Activated CD4-positive, alpha-beta T cell treated with anti-CD3 and anti-CD28 coated beads for 36 hours (primary cell): ENCODE measurements around the gene IFNA4. TPM values are rescaled to one million over a fixed set of nuclear protein-coding genes. Genes with fewer than 3 reads are reported as not detected.

Experiments
- ATAC-seq: fragments of 200-7000 bp; cut with Tn5 transposase; one replicate; pipeline ENCODE4 v1.10.0; 2021; ENCODE audit warnings: mild to moderate bottlenecking, moderate library complexity
- CTCF ChIA-PET: fragments of 350-600 bp; sonication (Branson Sonifier 250); formaldehyde crosslinking; loops from one replicate; lab custom pipeline; 2021; ENCODE audit warnings: antibody characterized with exemption; lab: Charles Lee
- POLR2A ChIA-PET: fragments of 350-600 bp; sonication (Branson Sonifier 250); formaldehyde crosslinking; loops from one replicate; lab custom pipeline; 2021; ENCODE audit warnings: antibody characterized with exemption, inconsistent platforms; lab: Charles Lee
- DNase-seq: peaks from one replicate; pipeline ENCODE4 v3.0.0-alpha.2; 2020
- H3K27ac Mint-ChIP-seq: one replicate; pipeline ENCODE4 v1.8.0; 2021; ENCODE audit warnings: mixed read lengths
- H3K27me3 Mint-ChIP-seq: one replicate; pipeline ENCODE4 v1.8.0; 2021; ENCODE audit warnings: mixed read lengths
- H3K36me3 Mint-ChIP-seq: one replicate; pipeline ENCODE4 v1.8.0; 2021; ENCODE audit warnings: low read depth, mixed read lengths
- H3K4me1 Mint-ChIP-seq: one replicate; pipeline ENCODE4 v1.8.0; 2021; ENCODE audit warnings: mixed read lengths
- H3K4me3 Mint-ChIP-seq: one replicate; pipeline ENCODE4 v1.8.0; 2021; ENCODE audit warnings: mild to moderate bottlenecking, moderate library complexity, mixed read lengths
- H3K9me3 Mint-ChIP-seq: one replicate; pipeline ENCODE4 v1.8.0; 2021; ENCODE audit warnings: low read depth, mixed read lengths
- intact Hi-C, 2 experiments: fragments of 100-400 bp; cut with DNase I in 1 of 2; cut with micrococcal nuclease in 1 of 2; formaldehyde crosslinking; loops; one replicate each; pipeline versions ENCODE4 v1.14.2 to v1.15.1; 2022 to 2024; cut with DNase I, micrococcal nuclease
- total RNA-seq, 2 experiments: library from RNA; stranded (reverse); gene quantifications; one replicate each; pipeline ENCODE4 v1.2.3, GENCODE V29; 2021

Gene IFNA4
- total RNA-seq, 2 experiments from 2014 or later: not detected

DNA sequence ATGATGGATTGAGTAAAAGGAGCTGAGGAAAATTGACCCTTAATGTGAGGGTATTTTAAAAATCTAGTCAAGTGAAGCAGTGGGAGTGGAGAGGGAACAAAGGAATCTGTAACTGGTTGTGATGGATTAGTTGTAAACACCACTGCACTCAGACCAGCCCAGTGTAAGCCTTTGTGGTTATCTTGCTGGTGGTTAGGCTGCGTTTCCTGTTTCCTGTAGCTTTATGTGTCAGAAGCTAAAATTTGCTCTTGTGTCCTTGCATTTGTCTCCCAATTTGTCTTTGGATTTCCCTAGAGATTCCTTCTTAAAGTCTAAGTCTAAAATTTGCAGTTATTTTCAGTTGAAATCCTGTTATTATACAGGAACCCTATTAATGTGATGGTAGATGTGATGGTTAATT lies 27.2 kb downstream of the IFNA4 start:
- intact Hi-C loops: no loop called here
- H3K4me1 Mint-ChIP-seq: peaks cover 23% of the 10 kb centered on the region
- ChIA-PET POLR2A (no interaction called here), CTCF (interaction anchor here (0.5 to 1.6 kb wide), 3 partner anchors 14 to 961 kb away, joined by 3 to 5 read pairs (median 3); no protein-coding TSS in a partner anchor)
- H3K27me3 Mint-ChIP-seq: no peaks in the 10 kb centered on the region
- peaks cover 4% of the 10 kb centered on the region for H3K9me3 Mint-ChIP-seq
- ATAC-seq (peak; percentile 36), DNase-seq (peak; percentile 45)
- H3K4me3 Mint-ChIP-seq: no peak overlapping the region
- peaks cover 2% of the 10 kb centered on the region for H3K36me3 Mint-ChIP-seq
- H3K27ac Mint-ChIP-seq: no peak overlapping the region

DNA sequence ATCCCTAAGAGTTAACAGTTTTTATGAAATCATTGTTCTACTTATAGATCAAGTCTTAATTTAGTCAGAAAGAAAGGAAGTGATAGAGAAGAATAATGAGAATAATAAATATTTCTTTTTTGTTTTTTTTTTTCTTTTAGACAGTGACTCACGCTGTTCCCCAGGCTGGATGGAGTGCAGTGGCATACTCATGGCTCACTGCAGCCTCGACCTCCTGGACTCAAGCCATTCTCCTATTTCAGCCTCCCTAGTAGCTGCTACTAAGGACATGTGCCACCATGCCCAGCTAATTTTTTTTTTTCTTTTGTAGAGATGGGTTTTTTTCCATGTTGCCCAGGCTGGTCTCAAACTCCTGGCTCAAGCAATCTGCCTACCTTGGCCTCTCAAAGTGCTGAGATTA lies 31.9 kb downstream of the IFNA4 start:
- peaks cover 4% of the 10 kb centered on the region for H3K9me3 Mint-ChIP-seq
- DNase-seq: no peak
- peaks cover 2% of the 10 kb centered on the region for H3K36me3 Mint-ChIP-seq
- H3K4me1 Mint-ChIP-seq: peaks cover 17% of the 10 kb centered on the region
- intact Hi-C loops: no loop called here
- POLR2A ChIA-PET: no interaction called here
- ATAC-seq: no peak
- H3K27me3 Mint-ChIP-seq: peaks cover 2% of the 10 kb centered on the region
- H3K4me3 Mint-ChIP-seq: no peak overlapping the region
- CTCF ChIA-PET: interaction anchor here (0.8 to 1.3 kb wide), 2 partner anchors 180 to 240 kb away, joined by 3 to 5 read pairs; no protein-coding TSS in a partner anchor
- no peak overlapping the region for H3K27ac Mint-ChIP-seq

- ChIA-PET POLR2A (no interaction called here), CTCF (interaction anchor here (1.0 kb wide), 1 partner anchor 29 kb away, joined by 3 read pairs; no protein-coding TSS in a partner anchor)
- no peak overlapping the region for H3K27ac Mint-ChIP-seq
- intact Hi-C loops: no loop called here
- H3K27me3 Mint-ChIP-seq: peaks cover 7% of the 10 kb centered on the region
- peak; percentile 57 for ATAC-seq
- H3K4me3 Mint-ChIP-seq: no peak overlapping the region
- H3K9me3 Mint-ChIP-seq: peaks cover 4% of the 10 kb centered on the region
- H3K36me3 Mint-ChIP-seq: peaks cover 2% of the 10 kb centered on the region
- peak; percentile 11 for DNase-seq
- H3K4me1 Mint-ChIP-seq: peaks cover 7% of the 10 kb centered on the region
These were observed 33.3 kb downstream of the IFNA4 start for GRCh38 chr9:21154018-21154608.

DNA sequence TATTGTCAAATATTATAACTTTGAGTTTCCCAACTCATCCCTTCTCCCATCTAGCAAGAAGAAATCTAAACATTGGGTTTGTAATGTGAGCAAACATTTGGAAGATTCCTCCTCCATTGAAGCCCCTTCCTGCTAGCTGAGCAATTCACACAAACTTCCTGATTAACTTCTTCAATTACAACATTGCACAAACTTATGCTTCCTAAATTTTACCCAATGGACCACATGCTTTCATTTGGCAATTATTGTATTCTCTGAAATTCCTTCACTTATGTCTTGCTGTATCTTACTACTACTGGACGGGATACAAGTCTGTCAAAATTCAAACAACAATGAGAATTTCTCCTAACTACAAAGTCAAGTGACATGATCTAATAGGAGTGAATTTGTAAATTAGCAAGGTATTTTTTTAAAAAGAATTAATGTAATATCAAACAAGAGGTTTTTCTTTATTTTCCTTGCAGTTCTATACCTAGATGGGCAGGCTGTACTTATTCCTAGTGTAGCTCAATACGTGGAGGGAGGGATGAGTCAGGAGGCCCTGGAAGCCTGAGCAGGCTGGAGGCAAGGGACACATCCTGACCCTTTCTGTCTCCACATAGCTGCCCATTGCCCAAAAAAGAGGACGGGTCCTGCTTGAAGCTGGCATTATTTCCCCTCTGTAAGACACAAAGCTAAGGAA lies 33.9 kb downstream of the IFNA4 start:
- Mint-ChIP-seq H3K9me3 (peaks cover 5% of the 10 kb centered on the region), H3K27me3 (peaks cover 7% of the 10 kb centered on the region), H3K4me1 (peaks cover 4% of the 10 kb centered on the region), H3K36me3 (peaks cover 3% of the 10 kb centered on the region), H3K4me3 (no peak overlapping the region), H3K27ac (no peak overlapping the region)
- POLR2A ChIA-PET: no interaction called here
- peak; percentile 16 for ATAC-seq
- CTCF ChIA-PET: interaction anchor here (1.0 kb wide), 1 partner anchor 29 kb away, joined by 3 read pairs; no protein-coding TSS in a partner anchor
- intact Hi-C loops: no loop called here
- no peak for DNase-seq

- DNase-seq (no peak), ATAC-seq (no peak)
- intact Hi-C loops: no loop called here
- Mint-ChIP-seq H3K36me3 (peaks cover 7% of the 10 kb centered on the region), H3K27ac (no peak overlapping the region), H3K9me3 (peaks cover 11% of the 10 kb centered on the region), H3K4me3 (no peak overlapping the region), H3K27me3 (no peaks in the 10 kb centered on the region), H3K4me1 (peaks cover 7% of the 10 kb centered on the region)
- ChIA-PET POLR2A (no interaction called here), CTCF (interaction anchor here (0.7 kb wide), 1 partner anchor 131 kb away, joined by 3 read pairs; no protein-coding TSS in a partner anchor)
These were observed 42.8 kb downstream of the IFNA4 start for GRCh38 chr9:21144603-21145002.

- H3K4me3 Mint-ChIP-seq: no peak within 1 kb of the TSS
- no peak within 1 kb of the TSS for H3K27ac Mint-ChIP-seq
- no peak for DNase-seq
These were observed 45.9 kb downstream of the IFNA4 start, which contains the start of gene IFNW1 for GRCh38 chr9:21141427-21141882. TSS of gene IFNW1 (minus strand) at chr9:21141832. CDS start at chr9:21141570, 262 bp downstream.

DNA sequence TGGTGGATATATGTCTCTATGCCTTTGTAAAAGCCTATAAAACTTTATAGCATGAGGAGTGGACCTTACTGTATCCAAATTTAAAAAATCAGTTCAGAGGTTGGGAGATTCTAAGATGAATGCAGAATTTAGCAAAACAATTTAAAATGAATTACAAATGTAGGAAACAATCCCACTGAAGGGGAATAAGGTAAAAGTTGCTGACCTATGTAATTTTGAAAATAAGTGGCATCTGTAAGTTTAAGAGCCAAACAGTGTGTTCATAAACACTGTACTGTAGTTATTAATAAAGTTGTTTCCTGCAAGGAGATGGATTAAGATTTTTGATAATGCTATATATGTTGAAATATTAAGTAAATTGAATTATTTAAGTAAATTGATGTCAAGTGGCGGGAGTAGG lies 50.4 kb downstream of the IFNA4 start:
- Mint-ChIP-seq H3K36me3 (no peaks in the 10 kb centered on the region), H3K4me3 (no peak overlapping the region), H3K27me3 (no peaks in the 10 kb centered on the region), H3K27ac (no peak overlapping the region), H3K9me3 (no peaks in the 10 kb centered on the region), H3K4me1 (no peaks in the 10 kb centered on the region)
- DNase-seq (no peak), ATAC-seq (no peak)
- intact Hi-C loops: no loop called here
- ChIA-PET POLR2A (no interaction called here), CTCF (no interaction called here)

More at GRCh38 chr9:21141427-21141882, 45.9 kb downstream of the IFNA4 start, which contains the start of gene IFNW1:
- no peak for ATAC-seq
- H3K9me3 Mint-ChIP-seq: no peaks in the 10 kb centered on the region
- POLR2A ChIA-PET: no interaction called here
- no peaks in the 10 kb centered on the region for H3K27me3 Mint-ChIP-seq
- peaks cover 7% of the 10 kb centered on the region for H3K4me1 Mint-ChIP-seq
- CTCF ChIA-PET: no interaction called here
- H3K36me3 Mint-ChIP-seq: no peaks in the 10 kb centered on the region
- intact Hi-C loops: no loop called here

Other genes with a start within 250 kb of the IFNA4 start
- gene HACD4, start 155.9 kb downstream of the IFNA4 start, total RNA-seq: 1 to 10 TPM; 2.7 to 3.0 TPM
- gene IFNB1, start 109.6 kb downstream of the IFNA4 start, total RNA-seq: 1 to 10 TPM; 1.4 to 2.2 TPM
- gene IFNW1, start 45.8 kb downstream of the IFNA4 start, total RNA-seq: not detected
- not detected for gene IFNA21, start 20.9 kb downstream of the IFNA4 start, total RNA-seq
- not detected for gene IFNA7, start 14.6 kb upstream of the IFNA4 start, total RNA-seq
- gene IFNA10, start 19.6 kb upstream of the IFNA4 start, total RNA-seq: not detected
- not detected for gene IFNA16, start 29.7 kb upstream of the IFNA4 start, total RNA-seq
- not detected for gene IFNA17, start 40.6 kb upstream of the IFNA4 start, total RNA-seq
- not detected for gene IFNA14, start 52.4 kb upstream of the IFNA4 start, total RNA-seq
- gene IFNA5, start 117.7 kb upstream of the IFNA4 start, total RNA-seq: not detected
- gene KLHL9, start 147.8 kb upstream of the IFNA4 start, total RNA-seq: 10 to 100 TPM; 11.7 to 14.7 TPM
- not detected for gene IFNA6, start 163.3 kb upstream of the IFNA4 start, total RNA-seq
- gene IFNA13, start 180.5 kb upstream of the IFNA4 start, total RNA-seq: not detected
- not detected for gene IFNA2, start 197.8 kb upstream of the IFNA4 start, total RNA-seq
- not detected for gene IFNA8, start 221.5 kb upstream of the IFNA4 start, total RNA-seq